NCI-H2107 treated with DMSO at 0.1 percent for 48 hours (cell line): Measurements from ENCODE around the gene FCRLB.
"Not testable (repeated sequence)": the region's sequence is repeated elsewhere in the genome, so short reads cannot be mapped to it uniquely, and the experiment has no call there.

Experiments
- DNase-seq: peaks from one replicate; lab custom pipeline; 2025; ENCODE audit not compliant: unreplicated experiment; lab: John Stamatoyannopoulos, UW

Gene FCRLB

GRCh38 chr1:161720956-161721737, at the start of gene FCRLB:
TSS of gene FCRLB (plus strand) at chr1:161721544. CDS start at chr1:161722673, 1,129 bp downstream.
- no peak for DNase-seq

- DNase-seq: not testable (repeated sequence)
Observed at GRCh38 chr1:161673437-161673836, 47.9 kb upstream of the FCRLB start.

GRCh38 chr1:161674447-161674846, 46.9 kb upstream of the FCRLB start:
- DNase-seq: not testable (repeated sequence)

DNA sequence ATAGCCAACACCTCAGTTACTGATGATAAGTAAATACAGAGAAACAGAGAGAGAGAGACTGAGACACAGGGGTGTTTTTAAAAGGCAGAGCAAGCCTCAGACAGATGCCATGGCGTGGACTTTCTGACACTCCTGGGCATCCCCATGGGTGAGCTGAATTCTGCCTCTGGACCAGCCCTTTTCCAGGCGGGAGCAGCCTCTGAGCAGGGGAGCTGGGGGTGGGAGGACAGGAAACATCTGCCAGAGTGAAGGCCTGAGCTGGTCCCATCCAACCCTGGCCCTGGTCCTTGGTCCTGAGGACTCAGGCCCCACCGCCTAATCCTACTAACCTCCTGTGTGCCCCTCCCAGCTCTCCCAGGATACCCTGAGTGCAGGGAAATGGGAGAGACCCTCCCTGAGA, 46.4 kb upstream of the FCRLB start:
- not testable (repeated sequence) for DNase-seq

- DNase-seq: no peak
Observed at GRCh38 chr1:161676441-161676840, 44.9 kb upstream of the FCRLB start.

GRCh38 chr1:161676958-161677689, 44.2 kb upstream of the FCRLB start:
- DNase-seq: no peak

- no peak for DNase-seq
Observed at GRCh38 chr1:161678500-161678899, 42.8 kb upstream of the FCRLB start.

- DNase-seq: no peak
Observed at GRCh38 chr1:161681879-161682278, 39.5 kb upstream of the FCRLB start.

DNA sequence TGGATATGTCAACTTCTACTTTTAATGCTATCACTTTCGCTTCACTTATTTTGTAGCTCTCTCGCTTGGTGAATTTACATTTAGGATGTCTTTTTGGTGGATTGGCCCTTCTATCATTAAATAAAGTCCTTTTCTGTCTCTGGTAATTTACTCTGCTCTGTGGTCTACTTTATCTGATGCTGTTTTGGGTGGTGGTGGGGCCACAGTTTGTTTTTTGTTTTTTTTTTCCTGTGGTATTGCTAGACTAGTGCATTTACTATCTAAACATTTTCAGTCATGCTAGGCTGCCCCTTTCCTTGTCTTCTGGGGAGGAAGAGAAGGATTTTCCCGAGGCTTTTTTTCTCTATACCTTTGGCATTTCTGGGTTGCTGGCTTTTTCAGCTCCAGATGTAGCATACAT, 32.4 kb upstream of the FCRLB start:
- DNase-seq: no peak

- no peak for DNase-seq
Observed at GRCh38 chr1:161691846-161692245, 29.5 kb upstream of the FCRLB start.

DNA sequence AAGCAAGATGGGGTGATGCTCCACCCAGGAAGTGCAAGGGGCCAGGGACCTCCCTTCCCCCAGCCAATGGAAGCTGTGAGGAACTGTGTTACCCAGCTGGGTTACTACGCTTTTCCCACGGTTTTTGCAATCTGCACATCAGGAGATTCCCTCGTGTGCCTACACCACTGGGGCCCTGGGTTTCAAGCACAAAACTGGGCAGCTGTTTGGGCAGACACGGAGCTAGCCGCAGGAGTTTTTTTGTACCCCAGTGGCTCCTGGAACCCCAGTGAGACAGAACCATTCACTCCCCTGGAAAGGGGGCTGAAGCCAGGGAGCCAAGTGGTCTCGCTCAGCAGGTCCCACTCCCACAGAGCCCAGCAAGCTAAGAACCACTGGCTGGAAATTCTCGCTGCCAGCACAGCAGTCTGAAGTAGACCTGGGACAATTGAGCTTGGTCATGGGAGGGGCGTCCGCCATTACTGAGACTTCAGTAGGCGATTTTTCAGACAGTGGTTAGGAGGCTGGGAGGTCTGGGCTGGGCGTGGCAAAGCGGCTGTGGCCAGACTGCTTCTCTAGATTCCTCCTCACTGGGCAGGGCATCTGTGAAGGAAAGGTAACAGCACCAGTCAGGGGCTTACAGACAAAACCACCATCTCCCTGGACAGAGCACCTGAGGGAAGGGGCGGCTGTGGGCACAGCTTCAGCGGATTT, 28.2 kb upstream of the FCRLB start:
- DNase-seq: not testable (repeated sequence)

DNA sequence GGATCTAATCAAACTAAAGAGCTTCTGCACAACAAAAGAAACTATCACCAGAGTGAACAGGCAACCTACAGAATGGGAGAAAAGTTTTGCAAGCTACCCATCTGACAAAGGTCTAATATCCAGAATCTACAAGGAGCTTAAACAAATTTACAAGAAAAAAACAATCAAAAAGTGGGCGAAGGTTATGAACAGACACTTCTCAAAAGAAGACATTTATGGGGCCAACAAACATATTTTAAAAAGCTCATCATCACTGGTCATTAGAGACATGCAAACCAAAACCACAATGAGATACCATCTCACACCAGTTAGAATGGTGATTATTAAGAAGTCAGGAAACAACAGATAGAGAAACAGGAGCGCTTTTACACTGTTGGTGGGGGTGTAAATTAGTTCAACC, 23.0 kb upstream of the FCRLB start:
- DNase-seq: not testable (repeated sequence)

DNA sequence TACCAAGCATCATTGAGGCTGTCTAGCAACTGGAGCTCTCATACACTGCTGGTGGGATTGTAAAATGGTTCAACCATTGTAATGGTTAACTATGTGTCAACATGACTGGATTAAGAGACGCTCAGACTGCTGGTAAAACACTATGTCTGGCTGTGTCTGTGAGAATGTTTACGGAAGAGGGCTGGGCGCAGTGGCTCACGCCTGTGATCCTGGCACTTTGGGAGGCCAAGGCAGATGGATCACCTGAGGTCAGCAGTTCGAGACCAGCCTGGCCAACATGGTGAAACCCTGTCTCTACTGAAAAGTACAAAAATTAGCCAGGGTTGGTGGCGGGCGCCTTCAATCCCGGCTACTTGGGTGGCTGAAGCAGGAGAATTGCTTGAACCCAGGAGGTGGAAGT, 19.1 kb upstream of the FCRLB start:
- DNase-seq: no peak

- DNase-seq: no peak
Observed at GRCh38 chr1:161705537-161705936, 15.8 kb upstream of the FCRLB start.

DNA sequence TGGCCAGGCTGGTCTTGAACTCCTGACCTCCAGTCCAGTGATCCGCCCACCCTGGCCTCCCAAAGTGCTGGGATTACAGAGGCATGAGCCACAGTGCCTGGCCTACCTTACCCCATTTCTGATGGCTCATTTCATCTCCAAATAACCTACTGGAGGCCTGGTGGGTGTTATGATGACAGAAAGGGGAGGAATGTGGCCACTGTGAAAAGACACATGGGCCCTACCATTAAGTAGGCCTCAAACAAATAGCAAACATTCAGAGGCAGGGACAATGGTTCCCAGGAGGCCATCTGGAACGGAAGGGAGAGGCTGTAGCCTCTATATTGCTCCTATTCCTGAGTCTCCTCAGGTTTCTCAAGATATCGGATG, 15.2 kb upstream of the FCRLB start:
- DNase-seq: no peak

DNA sequence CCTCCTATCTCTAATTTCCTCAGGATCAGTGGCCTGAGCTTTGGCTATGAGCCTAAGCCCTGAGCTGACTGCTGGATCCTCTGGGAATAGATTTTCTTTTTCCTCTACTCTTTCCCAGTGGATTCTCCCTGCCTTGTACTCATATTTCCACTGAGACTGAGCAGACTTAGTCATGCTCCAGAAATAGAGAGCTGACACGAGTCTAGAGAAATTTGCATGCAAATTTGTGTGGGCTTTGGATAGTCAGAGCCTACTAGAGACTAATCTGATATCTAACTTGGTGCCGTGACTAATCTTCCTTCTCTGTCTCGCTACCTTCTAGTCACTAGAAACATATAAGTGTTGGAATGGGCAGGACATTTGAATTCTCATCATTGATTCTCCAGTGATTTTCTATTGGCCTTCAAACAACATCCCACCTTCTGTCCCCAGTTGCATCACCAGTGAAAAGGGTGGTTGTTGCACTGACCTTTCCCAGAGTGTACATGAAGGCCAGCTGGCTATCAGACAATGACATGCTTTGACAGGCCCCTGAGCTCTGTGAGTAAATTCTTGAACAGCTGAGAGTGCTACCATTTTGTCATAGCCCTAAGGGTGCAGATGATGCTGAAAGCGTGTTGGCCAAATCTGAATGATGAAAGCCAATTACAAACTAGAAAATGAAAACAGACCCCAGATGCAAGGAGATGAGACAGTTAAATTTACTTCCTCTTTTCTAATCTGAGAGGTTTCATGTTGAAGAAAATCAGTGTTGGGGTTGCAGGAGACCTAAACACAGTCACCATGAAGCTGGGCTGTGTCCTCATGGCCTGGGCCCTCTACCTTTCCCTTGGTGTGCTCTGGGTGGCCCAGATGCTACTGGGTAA, 14.6 kb upstream of the FCRLB start, which contains the start of gene FCRLA:
Gene FCRLA, plus strand, starts transcription at position 748 of the 866 bp plus-strand sequence. Its CDS starts 36 bp downstream, at position 784.
- DNase-seq: no peak

- DNase-seq: no peak
Observed at GRCh38 chr1:161707503-161707902, 13.8 kb upstream of the FCRLB start.

GRCh38 chr1:161709373-161709772, 12.0 kb upstream of the FCRLB start:
- no peak for DNase-seq

- DNase-seq: peak; percentile 68
Observed at GRCh38 chr1:161710560-161710959, 10.8 kb upstream of the FCRLB start.

- no peak for DNase-seq
Observed at GRCh38 chr1:161718559-161719324, 2.6 kb upstream of the FCRLB start.
